Erythroblast (primary cell): Measurements from ENCODE around the gene BRPF1.

ENCODE experiments used
- GATA1 ChIP-seq: IDR thresholded peaks from 2 replicates; pipeline ENCODE4 v1.6.1; 2011; ENCODE audit warnings: low read depth, mild to moderate bottlenecking, control low read depth, low read length, moderate library complexity
- POLR2A ChIP-seq: IDR thresholded peaks from 2 replicates; pipeline ENCODE4 v1.6.1; 2011; ENCODE audit warnings: mild to moderate bottlenecking, low read length

DNA sequence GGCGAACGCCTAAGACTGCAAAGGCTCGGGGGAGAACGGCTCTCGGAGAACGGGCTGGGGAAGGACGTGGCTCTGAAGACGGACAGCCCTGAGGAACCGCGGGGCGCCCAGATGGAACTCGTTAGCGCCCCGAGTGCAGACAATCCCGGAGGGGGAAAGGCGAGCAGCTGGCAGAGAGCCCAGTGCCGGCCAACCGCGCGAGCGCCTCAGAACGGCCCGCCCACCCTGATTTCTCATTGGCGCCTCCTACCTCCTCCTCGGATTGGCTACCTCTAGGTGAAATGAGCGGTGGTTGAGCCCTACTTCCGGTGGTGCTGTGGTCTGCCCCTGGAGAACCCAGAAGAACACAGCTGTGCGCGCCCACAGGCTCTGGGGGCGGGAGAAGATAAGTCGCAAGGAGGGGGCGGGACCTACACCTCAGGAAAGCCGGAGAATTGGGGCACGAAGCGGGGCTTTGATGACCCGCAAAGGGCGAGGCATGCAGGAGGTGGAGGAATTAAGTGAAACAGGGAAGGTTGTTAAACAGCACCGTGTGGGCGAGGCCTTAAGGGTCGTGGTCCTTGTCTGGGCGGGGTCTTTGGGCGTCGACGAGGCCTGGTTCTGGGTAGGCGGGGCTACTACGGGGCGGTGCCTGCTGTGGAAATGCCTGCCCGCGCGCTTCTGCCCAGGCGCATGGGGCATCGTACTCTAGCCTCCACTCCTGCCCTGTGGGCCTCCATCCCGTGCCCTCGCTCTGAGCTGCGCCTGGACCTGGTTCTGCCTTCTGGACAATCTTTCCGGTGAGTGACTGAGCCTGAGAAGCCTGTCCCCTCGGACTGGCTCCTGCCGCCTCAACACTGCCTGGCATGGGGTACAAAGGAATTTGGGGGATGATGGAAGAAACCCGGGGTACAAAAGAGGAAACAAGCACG lies 18.4 kb downstream of the BRPF1 start, which contains the start of gene OGG1:
- TF ChIP-seq POLR2A: peak; percentile 71
- no peak for TF ChIP-seq GATA1
